Measurements from ENCODE around the gene CDON. TPM values are rescaled to one million over a fixed set of nuclear protein-coding genes. Genes with fewer than 3 reads are reported as not detected.

The CDON gene
- total and polyA plus RNA-seq, 4 experiments from 2014 or later = 0.03 to 3.1 (median 1.6) TPM

DNA sequence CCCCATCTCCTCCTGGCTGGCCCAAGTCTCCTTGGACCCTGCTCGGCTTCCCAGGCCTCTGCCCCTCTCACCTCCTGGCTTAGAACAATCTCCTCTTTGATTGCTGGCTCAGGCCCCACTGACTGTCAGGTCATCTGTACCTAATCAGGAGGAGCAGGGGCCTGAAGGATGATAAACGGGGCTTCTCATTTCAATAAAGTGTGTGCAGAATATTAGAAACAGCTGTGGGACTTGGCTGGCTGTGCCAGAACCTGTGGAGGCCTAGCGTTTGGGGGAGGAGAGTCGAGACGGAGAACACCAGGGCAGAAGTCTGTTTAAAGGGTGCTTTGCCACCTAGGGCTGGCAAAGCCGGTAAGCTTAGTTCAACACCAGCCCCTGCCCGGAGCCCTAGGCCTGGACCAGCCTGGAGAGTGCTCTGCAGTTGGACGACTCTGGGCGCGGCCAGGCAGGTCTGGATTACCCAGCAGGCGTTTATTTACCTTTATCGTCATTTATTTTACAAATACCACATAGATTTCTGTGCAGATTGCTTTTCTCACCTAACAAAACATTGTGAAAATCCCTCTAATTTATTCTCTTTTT lies 127.0 kb downstream of the CDON start:
- H3K27me3 Mint-ChIP-seq = peaks cover 2 to 10% of the 10 kb centered on the region in 2 donors

DNA sequence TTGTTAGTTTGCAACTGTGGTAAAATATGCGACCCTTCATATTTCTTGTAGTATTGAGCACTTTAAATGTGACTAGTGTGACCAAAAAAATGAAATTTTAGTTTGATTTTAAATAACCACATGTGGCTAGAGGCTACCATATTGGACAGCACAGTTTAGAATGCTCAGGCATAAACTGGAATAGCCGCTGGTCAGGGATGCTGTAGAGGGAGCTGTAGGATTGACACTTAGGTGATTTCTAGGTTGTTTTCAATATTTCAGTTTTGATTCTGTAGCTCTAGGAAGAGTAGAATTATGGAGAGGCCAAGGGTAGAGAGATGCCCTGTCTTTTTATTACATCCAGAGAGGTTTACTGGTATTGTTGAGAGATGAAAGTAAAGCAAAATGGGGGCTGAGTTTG lies 127.6 kb downstream of the CDON start:
- Histone ChIP-seq H3K4me3 (ENCODE audit: low read length in 2 of 2) (no peak overlapping the region), H3K27ac (ENCODE audit: low read depth, low read length) (no peak overlapping the region), H3K4me1 (ENCODE audit: insufficient read depth, low read length) (no peaks in the 10 kb centered on the region), H3K27me3 (ENCODE audit: insufficient read depth, low read length) (peaks cover 6% of the 10 kb centered on the region), H3K36me3 (ENCODE audit: insufficient read depth, low read length) (no peaks in the 10 kb centered on the region), H3K9me3 (ENCODE audit: control insufficient read depth in 1 of 2, low read length in 2 of 2) (no peaks in the 10 kb centered on the region)
- no peaks in the 10 kb centered on the region for H3K9me3 Mint-ChIP-seq
- intact Hi-C loops (cut with micrococcal nuclease) = no loop called here
- H3K4me1 Mint-ChIP-seq = peaks cover 0 to 9% (median 4%) of the 10 kb centered on the region in 4 donors
- H3K27me3 Mint-ChIP-seq = peaks cover 2 to 11% of the 10 kb centered on the region in 2 donors
- CTCF ChIA-PET (ENCODE audit: partially characterized antibody) = no interaction called here
- no peak for DNase-seq
- no peak overlapping the region for H3K27ac Mint-ChIP-seq
- POLR2A ChIA-PET (ENCODE audit: partially characterized antibody) = no interaction called here
- no peak overlapping the region for H3K4me3 Mint-ChIP-seq
- H3K36me3 Mint-ChIP-seq = no peaks in the 10 kb centered on the region

More for the DNA sequence above, 127.0 kb downstream of the CDON start:
- H3K27ac ChIP-seq (ENCODE audit: low read depth, low read length) = no peak overlapping the region
- Mint-ChIP-seq H3K4me3 (no peak overlapping the region), H3K36me3 (no peaks in the 10 kb centered on the region), H3K27ac (no peak overlapping the region), H3K4me1 (peaks cover 0 to 9% (median 4%) of the 10 kb centered on the region in 4 donors), H3K9me3 (no peaks in the 10 kb centered on the region)
- H3K9me3 ChIP-seq (ENCODE audit: control insufficient read depth in 1 of 2, low read length in 2 of 2) = no peaks in the 10 kb centered on the region
- CTCF ChIA-PET (ENCODE audit: partially characterized antibody) = interaction anchor here (1.0 to 1.3 kb wide), 4 partner anchors 12 to 262 kb away, joined by 3 to 4 read pairs (median 3); no protein-coding TSS in a partner anchor
- DNase-seq = no peak
- POLR2A ChIA-PET (ENCODE audit: partially characterized antibody) = no interaction called here
- H3K36me3 ChIP-seq (ENCODE audit: insufficient read depth, low read length) = no peaks in the 10 kb centered on the region
- intact Hi-C loops (cut with micrococcal nuclease) = no loop called here
- no peak overlapping the region for H3K4me3 ChIP-seq (ENCODE audit: low read length in 2 of 2)
- peaks cover 6% of the 10 kb centered on the region for H3K27me3 ChIP-seq (ENCODE audit: insufficient read depth, low read length)
- no peaks in the 10 kb centered on the region for H3K4me1 ChIP-seq (ENCODE audit: insufficient read depth, low read length)

DNA sequence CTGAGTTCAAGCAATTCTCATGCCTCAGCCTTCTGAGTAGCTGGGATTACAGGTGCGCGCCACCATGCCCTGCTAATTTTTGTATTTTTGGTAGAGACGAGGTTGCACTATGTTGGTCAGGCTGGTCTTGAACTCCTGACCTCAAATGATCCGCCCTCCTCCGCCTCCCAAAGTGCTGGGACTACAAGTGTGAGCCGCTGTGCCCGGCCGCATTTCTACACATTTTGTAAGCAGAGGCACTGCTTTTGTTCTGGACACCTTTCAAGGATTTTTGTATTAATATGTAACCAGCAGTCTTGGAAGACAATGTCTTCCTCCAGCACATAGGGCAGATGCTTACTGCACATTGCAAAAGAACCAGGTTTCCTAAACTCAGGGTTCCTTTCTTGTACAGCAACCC lies 128.2 kb downstream of the CDON start:
- Mint-ChIP-seq H3K36me3 (no peaks in the 10 kb centered on the region), H3K4me1 (peaks cover 0 to 9% (median 4%) of the 10 kb centered on the region in 4 donors), H3K27ac (no peak overlapping the region), H3K4me3 (no peak overlapping the region), H3K27me3 (peaks cover 2 to 17% of the 10 kb centered on the region in 2 donors), H3K9me3 (no peaks in the 10 kb centered on the region)
- DNase-seq = no peak
- Histone ChIP-seq H3K27ac (ENCODE audit: low read depth, low read length) (no peak overlapping the region), H3K27me3 (ENCODE audit: insufficient read depth, low read length) (peaks cover 6% of the 10 kb centered on the region), H3K4me1 (ENCODE audit: insufficient read depth, low read length) (no peaks in the 10 kb centered on the region), H3K4me3 (ENCODE audit: low read length in 2 of 2) (no peak overlapping the region), H3K36me3 (ENCODE audit: insufficient read depth, low read length) (no peaks in the 10 kb centered on the region), H3K9me3 (ENCODE audit: control insufficient read depth in 1 of 2, low read length in 2 of 2) (no peaks in the 10 kb centered on the region)
- CTCF ChIA-PET (ENCODE audit: partially characterized antibody) = no interaction called here
- intact Hi-C loops (cut with micrococcal nuclease) = no loop called here
- POLR2A ChIA-PET (ENCODE audit: partially characterized antibody) = no interaction called here

DNA sequence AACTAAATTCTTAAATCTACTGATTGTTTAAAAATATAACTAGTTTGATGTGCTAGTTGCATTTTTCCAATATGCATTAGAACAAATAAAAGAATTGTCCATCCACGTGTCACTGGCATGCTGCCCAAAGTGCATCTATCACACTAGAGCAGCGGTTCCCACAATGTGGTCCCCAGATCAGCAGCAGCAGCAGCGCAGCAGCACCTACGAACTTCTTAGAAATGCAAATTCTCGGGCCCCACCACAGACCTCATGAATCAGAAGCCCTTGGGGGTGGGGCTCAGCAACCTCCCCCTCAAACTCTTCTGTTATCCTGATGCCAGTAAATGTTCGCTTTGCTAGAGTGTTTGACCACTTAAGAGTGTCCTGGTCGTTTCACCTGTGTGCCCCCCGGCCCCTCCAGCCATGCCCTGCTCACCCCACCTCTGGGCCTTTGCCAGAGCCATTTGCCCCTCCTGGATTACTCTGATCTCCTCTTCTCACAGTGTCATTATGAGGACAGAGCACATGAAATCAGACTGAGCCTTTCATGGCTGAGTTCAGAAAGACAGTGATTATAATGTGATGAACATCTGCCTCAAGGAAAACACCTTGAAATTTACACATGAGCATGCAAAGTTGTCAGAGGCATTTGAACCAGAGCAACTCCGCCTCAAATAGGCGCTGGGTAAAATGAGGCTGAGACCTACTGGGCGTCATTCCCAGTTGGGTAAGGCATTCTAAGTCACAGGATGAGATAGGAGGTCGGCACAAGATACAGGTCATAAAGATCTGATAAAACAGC lies 129.4 kb downstream of the CDON start:
- CTCF ChIA-PET (ENCODE audit: partially characterized antibody) = interaction anchor here (0.7 kb wide), 1 partner anchor 10 kb away, joined by 3 read pairs; no protein-coding TSS in a partner anchor
- no peak overlapping the region for H3K27ac Mint-ChIP-seq

DNA sequence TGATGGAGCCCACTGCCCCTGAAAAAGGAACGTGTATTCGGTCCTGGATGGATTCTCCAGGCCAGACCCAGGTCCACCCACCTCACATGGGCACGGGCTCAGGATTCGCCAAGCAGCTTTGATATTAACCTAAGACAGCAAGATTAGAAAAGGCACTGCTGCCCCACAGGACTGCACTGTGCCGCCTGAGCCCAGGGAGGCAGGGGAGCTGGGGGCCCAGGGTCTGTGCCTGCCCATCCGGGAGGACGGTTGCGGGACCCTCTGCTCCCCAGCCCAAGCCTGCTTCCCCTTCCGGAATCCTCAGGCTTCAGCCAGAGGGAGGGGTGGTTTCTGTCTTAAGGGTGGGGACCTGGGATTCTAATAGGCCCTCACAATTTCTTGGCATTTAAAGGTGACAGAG lies 130.4 kb downstream of the CDON start:
- no peak overlapping the region for H3K27ac ChIP-seq (ENCODE audit: low read depth, low read length)
- H3K4me3 ChIP-seq (ENCODE audit: low read length in 2 of 2) = no peak overlapping the region
- Mint-ChIP-seq H3K4me1 (no peaks in the 10 kb centered on the region), H3K9me3 (no peaks in the 10 kb centered on the region), H3K4me3 (no peak overlapping the region), H3K36me3 (no peaks in the 10 kb centered on the region), H3K27ac (no peak overlapping the region), H3K27me3 (peaks cover 3 to 21% of the 10 kb centered on the region in 2 donors)
- no peaks in the 10 kb centered on the region for H3K9me3 ChIP-seq (ENCODE audit: control insufficient read depth in 1 of 2, low read length in 2 of 2)
- no peaks in the 10 kb centered on the region for H3K27me3 ChIP-seq (ENCODE audit: insufficient read depth, low read length)
- ChIA-PET CTCF (ENCODE audit: partially characterized antibody) (interaction anchor here (0.8 to 1.9 kb wide), 2 partner anchors 9 to 262 kb away, joined by 5 to 7 read pairs; no protein-coding TSS in a partner anchor), POLR2A (ENCODE audit: partially characterized antibody) (no interaction called here)
- no peaks in the 10 kb centered on the region for H3K36me3 ChIP-seq (ENCODE audit: insufficient read depth, low read length)
- intact Hi-C loops (cut with micrococcal nuclease) = no loop called here
- no peaks in the 10 kb centered on the region for H3K4me1 ChIP-seq (ENCODE audit: insufficient read depth, low read length)
- DNase-seq = no peak

More for the DNA sequence above, 129.4 kb downstream of the CDON start:
- Mint-ChIP-seq H3K4me1 (peaks cover 0 to 1% (median under 1%) of the 10 kb centered on the region in 4 donors), H3K36me3 (no peaks in the 10 kb centered on the region), H3K27me3 (peaks cover 3 to 21% of the 10 kb centered on the region in 2 donors), H3K9me3 (no peaks in the 10 kb centered on the region), H3K4me3 (no peak overlapping the region)
- POLR2A ChIA-PET (ENCODE audit: partially characterized antibody) = no interaction called here
- peaks cover 4% of the 10 kb centered on the region for H3K27me3 ChIP-seq (ENCODE audit: insufficient read depth, low read length)
- DNase-seq = no peak
- H3K4me3 ChIP-seq (ENCODE audit: low read length in 2 of 2) = no peak overlapping the region
- H3K4me1 ChIP-seq (ENCODE audit: insufficient read depth, low read length) = no peaks in the 10 kb centered on the region
- intact Hi-C loops (cut with micrococcal nuclease) = no loop called here
- H3K27ac ChIP-seq (ENCODE audit: low read depth, low read length) = no peak overlapping the region
- H3K36me3 ChIP-seq (ENCODE audit: insufficient read depth, low read length) = no peaks in the 10 kb centered on the region
- no peaks in the 10 kb centered on the region for H3K9me3 ChIP-seq (ENCODE audit: control insufficient read depth in 1 of 2, low read length in 2 of 2)

DNA sequence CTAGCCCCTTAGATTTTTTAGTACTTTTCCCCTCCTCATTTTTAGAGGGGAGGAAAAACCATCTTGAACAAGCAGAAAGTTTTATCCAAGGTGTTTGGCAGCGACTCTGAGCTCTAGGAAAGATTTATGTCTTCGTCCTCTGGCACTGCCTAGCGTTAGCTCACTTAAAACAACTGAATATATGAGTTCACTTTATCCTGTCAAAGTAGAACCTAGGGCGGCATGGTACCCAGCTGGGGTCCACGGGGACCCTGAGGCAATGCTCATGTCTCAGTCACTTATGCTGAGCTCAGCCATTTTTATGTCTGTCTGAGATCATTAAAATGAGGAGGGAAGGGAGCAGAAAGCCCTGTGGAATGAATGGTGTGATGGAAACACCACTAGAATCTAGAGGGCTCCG lies 131.0 kb downstream of the CDON start:
- H3K9me3 Mint-ChIP-seq = no peaks in the 10 kb centered on the region
- no peak overlapping the region for H3K4me3 Mint-ChIP-seq
- no peak for DNase-seq
- CTCF ChIA-PET (ENCODE audit: partially characterized antibody) = interaction anchor here (0.8 to 1.9 kb wide), 2 partner anchors 9 to 262 kb away, joined by 5 to 7 read pairs; no protein-coding TSS in a partner anchor
- intact Hi-C loops (cut with micrococcal nuclease) = no loop called here
- no peak overlapping the region for H3K27ac Mint-ChIP-seq
- no peaks in the 10 kb centered on the region for H3K9me3 ChIP-seq (ENCODE audit: control insufficient read depth in 1 of 2, low read length in 2 of 2)
- H3K4me1 Mint-ChIP-seq = no peaks in the 10 kb centered on the region
- H3K27me3 Mint-ChIP-seq = peaks cover 3 to 21% of the 10 kb centered on the region in 2 donors
- H3K36me3 Mint-ChIP-seq = no peaks in the 10 kb centered on the region
- H3K36me3 ChIP-seq (ENCODE audit: insufficient read depth, low read length) = no peaks in the 10 kb centered on the region
- no peaks in the 10 kb centered on the region for H3K27me3 ChIP-seq (ENCODE audit: insufficient read depth, low read length)
- POLR2A ChIA-PET (ENCODE audit: partially characterized antibody) = no interaction called here
- H3K4me3 ChIP-seq (ENCODE audit: low read length in 2 of 2) = no peak overlapping the region
- H3K27ac ChIP-seq (ENCODE audit: low read depth, low read length) = no peak overlapping the region
- H3K4me1 ChIP-seq (ENCODE audit: insufficient read depth, low read length) = no peaks in the 10 kb centered on the region

DNA sequence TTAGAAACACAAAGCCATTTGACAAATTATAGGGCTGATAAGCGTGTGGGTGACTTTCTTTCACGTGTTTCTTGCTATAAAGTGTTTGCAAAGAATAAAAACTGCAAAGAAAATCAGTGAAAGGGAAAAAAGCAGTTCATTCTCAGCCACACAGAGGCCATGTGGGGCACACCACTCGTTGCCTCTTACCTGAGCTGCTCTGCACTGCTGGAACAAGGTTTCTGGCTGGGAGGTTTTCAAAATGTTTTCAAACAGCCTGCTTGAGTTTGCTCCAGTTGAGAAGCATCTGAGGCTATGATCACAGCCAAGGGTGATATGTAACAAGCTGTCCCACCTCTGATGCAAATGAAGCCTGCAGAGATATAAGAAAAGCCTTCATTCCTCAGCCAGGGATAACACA lies 131.6 kb downstream of the CDON start:
- CTCF ChIA-PET (ENCODE audit: partially characterized antibody) = interaction anchor here (1.9 kb wide), 1 partner anchor 8 kb away, joined by 7 read pairs; no protein-coding TSS in a partner anchor
- no peaks in the 10 kb centered on the region for H3K36me3 ChIP-seq (ENCODE audit: insufficient read depth, low read length)
- H3K9me3 Mint-ChIP-seq = no peaks in the 10 kb centered on the region
- H3K27me3 ChIP-seq (ENCODE audit: insufficient read depth, low read length) = no peaks in the 10 kb centered on the region
- H3K4me1 Mint-ChIP-seq = no peaks in the 10 kb centered on the region
- POLR2A ChIA-PET (ENCODE audit: partially characterized antibody) = no interaction called here
- no peak overlapping the region for H3K4me3 ChIP-seq (ENCODE audit: low read length in 2 of 2)
- no peaks in the 10 kb centered on the region for H3K4me1 ChIP-seq (ENCODE audit: insufficient read depth, low read length)
- H3K9me3 ChIP-seq (ENCODE audit: control insufficient read depth in 1 of 2, low read length in 2 of 2) = no peaks in the 10 kb centered on the region
- H3K4me3 Mint-ChIP-seq = no peak overlapping the region
- H3K27ac Mint-ChIP-seq = no peak overlapping the region
- DNase-seq = no peak
- no peaks in the 10 kb centered on the region for H3K36me3 Mint-ChIP-seq
- intact Hi-C loops (cut with micrococcal nuclease) = no loop called here
- peaks cover 5 to 23% of the 10 kb centered on the region in 2 donors for H3K27me3 Mint-ChIP-seq
- H3K27ac ChIP-seq (ENCODE audit: low read depth, low read length) = no peak overlapping the region
